Islet of Langerhans (tissue), 1 donor: ENCODE data around the gene PKNOX2.

Experiments
- FAIRE-seq: peaks from one replicate; lab custom pipeline; 2011; peaks lifted over from hg19 to GRCh38; lab: Jason Lieb, UNC

PKNOX2 gene

DNA sequence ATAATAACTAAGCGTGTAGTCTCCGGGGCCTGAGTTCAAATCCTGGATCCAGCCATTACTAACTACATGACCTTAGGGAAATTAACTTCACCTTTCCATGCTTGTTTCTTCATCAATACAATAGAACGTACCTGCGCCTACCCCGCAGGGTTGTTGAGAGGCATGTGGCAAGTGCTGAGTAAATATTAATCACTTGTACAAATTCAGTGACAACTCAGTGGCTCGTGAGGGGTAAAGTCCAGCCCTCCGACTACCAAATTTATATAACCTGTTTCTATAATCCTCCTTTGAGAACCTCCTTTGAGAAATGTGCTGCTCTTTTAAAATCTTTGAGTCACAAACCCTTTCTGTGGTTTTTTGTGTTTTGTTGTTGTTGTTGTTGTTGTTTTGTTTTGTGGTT lies 281.7 kb downstream of the PKNOX2 start:
- FAIRE-seq = no peak

DNA sequence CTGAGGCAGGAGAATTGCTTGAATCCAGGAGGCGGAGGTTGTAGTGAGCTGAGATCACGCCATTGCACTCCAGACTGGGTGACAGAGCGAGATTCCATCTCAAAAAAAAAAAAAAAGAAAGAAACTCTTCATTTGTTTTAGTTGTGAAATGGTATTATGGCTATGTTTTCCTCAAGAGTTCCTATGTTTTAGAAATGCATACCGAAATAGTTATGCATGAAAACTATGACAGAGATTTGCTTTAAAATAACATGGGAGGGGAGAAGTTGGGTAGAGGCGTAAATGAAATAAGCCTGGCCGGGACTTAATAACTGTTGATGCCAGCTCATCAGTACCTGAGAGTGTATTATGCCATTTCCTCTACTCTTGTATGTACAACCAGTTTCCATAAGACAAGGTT lies 283.2 kb downstream of the PKNOX2 start:
- FAIRE-seq = no peak

DNA sequence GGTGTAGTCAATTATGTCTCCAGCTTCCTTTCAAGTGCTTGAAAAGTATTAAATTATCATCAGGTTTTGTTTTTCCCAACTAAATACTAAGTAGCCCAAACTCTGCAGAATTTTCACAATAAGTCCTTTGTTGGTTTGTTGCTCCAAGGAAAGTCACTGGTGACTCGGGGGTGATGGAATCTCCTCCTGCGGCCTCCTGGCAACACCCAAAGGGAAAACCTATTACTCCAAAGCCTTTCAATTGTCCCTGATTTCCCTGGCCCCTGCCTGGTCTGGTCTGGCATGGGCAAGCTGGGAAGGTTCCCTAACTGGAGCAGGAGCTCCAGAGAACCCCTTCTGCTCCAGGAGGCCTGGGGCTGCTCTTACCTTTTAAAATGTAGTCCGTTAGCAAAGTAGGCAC lies 283.6 kb downstream of the PKNOX2 start:
- FAIRE-seq = no peak

DNA sequence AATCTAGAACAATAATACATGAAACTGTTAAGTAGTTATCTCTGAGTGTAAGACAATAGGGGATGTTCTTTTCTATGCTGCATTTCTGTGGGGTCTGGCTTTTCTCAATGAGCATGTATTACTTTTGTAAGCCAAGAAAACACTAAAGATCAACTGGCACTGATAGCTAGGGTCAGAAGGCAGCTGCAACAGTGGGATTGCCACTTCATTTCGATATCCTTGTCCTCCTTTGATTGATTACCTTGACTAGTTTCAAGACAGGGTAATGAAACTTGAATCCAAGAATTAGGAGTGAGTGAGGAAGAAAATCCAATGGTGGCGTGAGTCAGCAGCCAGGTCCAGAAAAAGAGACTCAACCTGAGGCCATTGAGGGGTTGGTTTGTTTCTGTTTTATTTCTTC lies 285.0 kb downstream of the PKNOX2 start:
- no peak for FAIRE-seq

DNA sequence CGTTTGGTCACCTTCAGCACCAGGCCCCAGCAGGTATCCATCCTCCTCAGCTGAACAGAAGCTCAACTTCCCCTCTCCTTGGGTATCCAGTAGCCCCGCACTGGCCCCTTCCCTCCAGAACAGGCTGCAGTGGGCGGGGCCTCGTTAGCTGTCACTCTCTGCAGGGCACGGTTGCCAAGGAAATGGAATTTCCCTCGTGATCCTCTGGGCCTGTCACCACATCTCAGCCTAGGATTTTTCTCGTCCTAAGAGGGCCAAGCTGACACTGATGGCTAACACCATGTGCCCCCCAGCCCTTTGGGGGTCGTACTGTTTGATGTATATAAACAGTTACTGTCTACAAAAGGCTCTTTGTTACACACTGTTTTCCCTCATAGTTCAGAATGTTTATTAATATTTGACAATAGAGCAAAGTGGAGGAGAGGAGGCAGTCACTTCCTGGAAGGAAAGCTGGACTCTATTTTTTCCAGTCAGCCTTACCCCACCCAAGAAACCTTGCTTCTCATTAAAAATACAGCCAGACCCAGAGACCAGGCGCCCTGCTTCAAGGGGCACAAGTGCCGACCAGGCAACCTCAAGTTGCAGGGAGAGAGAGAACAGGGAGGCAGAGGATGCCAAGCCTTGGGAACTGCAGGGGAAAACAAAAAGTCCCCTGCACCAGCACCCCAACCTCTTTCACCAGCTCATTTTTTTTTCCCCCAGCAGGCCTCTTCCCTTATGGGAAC lies 287.0 kb downstream of the PKNOX2 start:
- no peak for FAIRE-seq

DNA sequence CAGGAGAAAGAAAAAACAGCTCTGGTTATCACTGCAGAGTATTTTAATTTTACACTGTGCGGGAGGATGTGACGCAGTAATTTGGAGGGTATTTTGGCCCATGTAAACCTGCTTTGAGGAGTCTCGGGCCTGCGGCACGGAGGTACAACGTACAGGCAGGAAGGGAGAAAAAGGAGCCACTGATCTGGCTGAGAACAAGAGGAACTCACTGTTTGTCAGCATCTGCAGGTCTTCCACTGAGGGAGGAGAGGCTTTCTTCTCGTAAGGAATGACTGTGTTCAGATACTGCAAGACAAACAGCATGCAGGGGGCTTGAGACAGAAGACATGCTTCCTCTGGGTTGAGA lies 287.5 kb downstream of the PKNOX2 start:
- FAIRE-seq = no peak

DNA sequence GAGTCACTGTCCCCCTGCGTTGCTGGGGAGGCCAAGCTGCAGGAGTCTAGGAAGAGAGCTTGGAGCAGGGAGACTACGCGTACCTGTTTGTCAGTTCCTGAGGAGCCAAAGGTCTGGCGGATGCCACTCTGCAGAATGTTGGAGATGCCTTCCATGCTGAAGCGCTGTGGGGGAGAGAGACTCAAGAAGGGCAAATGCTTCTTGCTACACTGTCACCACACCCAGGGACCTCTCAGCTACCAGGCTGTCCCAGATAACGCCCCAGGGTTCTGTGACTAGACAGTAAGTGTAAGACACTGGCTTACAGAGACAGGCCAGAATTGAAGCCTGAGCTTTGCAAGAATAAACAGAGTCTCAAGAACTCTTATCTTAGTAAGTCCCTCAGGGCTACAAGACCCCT lies 289.5 kb downstream of the PKNOX2 start:
- FAIRE-seq = no peak

DNA sequence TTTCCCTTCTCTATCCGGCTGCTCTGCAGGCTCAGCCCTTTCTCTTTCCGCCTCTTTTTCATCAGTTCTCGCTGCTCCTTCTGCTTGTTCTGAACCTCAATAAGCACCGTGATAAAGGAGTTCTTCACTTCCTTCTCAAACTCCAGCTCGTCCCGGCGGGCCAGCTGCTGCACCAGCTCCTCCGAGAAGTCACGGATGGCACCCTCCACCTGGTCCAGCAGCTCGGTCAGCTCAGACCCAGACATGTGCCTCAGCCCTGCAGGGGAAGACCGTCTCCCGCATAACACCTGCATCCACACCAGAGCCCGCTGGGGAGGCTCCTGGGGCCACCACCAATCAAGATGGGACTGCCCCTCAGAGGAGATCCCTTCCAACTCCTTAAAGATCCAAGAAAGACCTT lies 291.3 kb downstream of the PKNOX2 start:
- FAIRE-seq = no peak

DNA sequence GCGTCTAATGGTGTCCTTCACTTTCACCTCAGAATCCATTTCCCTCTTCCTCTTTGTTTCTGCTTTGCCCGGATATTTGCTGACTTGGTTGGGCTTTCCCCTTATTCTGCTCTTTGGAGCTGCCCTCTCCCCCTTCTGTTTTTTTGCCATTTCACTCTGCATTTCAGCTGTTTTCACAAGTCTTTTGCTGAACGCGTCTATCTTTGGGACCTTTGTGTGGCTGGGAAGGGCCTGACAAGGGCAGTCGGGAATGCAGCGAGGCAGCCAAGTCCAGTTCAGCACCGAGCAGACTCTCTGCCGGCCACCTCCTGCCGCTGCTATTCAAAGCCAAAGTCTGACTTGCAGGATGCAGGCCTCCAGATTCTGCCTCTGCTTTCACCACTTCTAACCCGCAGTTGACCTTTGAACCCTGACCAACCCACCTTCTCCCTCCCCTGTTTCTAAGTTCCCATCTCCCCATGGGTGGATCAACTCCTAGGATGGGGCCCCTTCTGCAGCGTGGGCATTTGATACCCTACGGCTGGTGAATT lies 293.3 kb downstream of the PKNOX2 start:
- FAIRE-seq = no peak

DNA sequence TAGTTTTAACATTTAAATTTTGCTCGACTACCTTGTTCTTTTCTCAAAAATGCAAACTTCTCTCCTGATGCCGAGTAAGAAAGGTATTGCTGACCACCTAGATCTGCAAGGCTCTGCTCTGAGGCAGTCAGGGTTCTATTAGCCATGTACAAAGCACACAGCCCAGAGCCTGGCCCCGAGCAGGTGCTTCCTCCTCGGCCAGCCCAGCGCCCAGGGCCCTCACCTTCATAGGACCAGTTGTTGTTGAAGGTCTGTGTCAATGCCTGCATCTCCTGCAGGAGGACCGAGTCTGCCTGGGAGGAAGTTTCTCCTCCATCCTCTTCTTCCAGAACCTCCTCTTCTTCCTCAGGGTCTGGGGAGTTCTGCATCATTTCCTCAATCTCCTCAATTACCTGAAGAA lies 295.7 kb downstream of the PKNOX2 start:
- FAIRE-seq = no peak

DNA sequence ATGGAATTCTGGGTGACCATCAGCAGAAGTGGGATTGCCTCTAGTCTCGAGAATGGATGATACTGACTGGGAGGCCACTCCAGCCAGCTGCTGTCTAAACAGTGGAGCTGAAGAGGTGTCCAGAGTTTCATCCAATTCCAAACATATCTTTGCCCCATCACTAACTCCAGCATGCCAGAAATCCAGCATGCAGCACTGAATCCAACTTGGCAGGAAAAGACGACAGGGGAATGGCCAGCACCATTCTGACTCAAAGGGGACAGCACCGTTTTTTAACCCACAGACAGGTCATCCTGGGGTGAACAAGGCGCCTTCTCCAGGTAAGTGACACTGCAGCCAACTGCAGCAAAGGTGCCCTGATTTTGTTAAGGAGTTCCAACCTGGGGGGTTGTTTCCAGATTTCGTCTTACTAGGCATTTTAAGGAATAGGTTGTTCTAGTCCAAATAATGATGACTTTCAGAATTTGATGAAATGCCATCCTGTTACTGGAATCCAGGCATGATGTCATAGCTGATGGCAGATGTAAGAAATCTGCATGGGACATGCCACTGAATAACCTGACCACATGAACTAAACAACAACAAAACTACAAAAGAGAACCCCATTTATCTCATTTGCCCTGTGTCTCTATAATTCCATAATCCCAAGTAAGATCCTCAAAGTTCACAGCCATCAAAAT lies 299.2 kb downstream of the PKNOX2 start:
- no peak for FAIRE-seq

DNA sequence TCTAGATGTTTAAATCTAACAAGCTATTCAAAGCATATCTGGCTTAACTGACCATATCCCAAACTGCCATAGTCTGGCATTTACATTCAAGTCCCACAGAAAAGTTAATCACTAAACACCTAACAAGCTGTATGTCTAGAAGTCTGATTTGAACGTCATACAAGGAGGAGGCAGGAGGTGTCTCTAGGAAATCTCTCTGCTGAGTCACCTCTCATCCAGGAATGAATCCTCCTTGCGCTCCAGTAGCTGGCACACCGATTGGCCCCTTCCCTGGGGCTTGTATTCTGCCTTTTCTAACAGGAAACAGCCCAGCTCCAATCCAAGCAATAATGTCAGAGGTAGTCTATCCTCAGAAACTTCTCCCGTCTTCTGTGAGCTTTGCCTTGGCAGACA lies 299.7 kb downstream of the PKNOX2 start:
- FAIRE-seq = no peak

DNA sequence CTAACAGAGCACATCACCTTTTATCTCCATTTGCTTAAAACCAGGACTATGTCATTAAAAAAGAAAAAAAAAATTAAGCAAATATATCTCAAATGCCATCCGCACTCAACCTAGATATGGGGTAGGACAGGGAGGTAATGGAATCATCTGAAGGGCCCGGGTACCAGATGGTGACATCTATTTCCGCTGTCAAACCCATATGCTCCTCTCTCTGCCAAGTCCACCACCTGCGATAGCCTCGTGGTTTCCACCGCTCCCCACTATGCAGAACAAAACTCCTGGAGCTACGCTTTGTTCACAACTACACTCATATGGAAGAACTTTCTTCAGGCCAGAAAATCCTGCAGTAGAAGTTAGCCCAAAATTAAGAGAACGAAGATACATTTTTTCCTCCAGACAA lies 300.1 kb downstream of the PKNOX2 start:
- no peak for FAIRE-seq

DNA sequence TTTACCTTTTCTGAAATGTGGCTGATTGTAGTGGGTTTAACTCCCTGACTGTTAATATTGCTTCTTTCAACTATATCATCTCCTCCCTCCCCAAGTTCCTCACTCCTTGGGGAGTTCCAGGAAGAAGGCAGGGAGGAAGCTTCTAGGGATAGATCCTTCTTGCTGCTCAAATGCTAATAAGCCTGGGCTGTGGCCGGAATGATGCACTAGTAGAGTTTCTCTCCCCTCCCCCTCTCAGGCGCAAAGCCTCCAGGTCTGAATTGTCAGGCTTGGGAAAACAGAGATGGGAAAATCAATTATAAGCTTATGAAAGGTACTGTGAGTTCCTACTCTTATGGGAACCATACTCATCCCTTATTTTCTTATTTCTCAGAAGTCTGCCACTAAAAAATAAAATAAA lies 300.7 kb downstream of the PKNOX2 start:
- no peak for FAIRE-seq

DNA sequence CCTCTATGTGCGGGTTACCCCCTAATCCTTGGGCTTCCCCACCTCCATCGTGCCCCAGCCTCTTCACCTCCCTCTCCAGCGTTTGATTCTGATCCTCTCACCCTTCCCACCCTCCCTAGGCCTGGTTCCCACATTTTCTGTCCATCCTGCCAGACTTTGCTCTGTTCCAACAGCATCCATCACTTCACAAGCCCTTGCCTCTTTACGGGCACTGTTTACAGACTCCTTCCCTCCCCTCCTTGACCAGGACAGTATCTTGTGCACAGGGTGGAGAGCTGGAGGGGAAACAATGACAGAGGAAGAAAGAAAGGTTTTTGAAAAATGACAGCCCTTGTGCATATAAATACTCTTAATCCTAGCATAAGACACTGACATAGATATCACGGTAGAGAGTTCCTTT lies 301.1 kb downstream of the PKNOX2 start:
- FAIRE-seq = no peak

DNA sequence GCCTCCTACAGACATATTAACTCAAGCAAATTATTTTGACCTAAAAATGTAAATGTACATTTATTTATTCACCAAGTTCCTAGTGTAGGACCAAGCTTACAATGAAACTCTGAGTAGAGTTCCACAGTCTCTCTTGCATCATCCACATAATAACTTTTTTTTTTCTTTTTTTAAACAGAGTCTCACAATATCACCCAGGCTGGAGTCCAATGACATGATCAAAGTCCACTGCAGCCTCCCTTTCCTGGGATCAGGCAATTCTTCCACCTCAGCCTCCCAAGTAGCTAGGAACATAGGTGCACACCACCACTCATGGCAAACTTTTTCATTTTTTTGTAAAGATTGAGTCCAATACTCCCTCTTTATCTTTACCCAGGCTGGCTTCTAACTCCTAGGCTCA lies 303.5 kb downstream of the PKNOX2 start:
- no peak for FAIRE-seq

DNA sequence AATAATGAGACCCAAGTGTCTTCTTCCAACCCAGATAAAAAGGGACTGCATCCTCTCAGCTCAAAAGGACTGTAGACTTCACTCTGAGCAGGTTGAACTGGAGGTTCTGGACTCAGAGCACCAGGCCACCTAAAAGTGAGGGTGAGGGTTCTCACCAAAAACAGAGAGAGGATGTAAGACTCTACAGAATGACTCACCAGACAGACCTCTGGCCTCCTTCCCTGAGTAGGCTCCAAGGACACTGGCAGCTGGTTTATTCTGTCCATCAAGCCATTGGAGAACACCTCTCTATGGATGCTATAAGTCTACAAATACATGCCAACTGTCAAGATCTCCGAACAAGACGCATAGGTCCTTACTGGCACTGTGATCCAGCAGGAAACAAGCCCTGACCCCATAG lies 304.3 kb downstream of the PKNOX2 start:
- no peak for FAIRE-seq

DNA sequence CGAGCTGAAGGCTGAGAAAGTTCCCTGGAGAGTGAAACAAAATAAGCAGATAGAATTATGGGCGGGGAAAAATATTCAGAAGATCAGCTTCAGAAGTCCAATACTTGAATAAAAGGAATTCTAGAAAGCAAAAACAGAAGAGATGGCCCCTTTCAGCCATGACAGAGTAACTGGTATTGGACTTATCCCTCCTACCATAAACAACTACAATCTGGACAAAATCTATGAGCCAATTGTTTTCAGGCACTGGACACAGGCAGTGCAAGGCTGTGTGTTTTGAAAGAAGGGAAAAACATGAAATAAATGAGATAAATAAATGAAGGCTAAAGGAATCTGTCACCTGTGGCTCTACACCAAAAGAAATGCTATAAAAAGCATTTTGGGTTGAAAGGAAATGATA lies 305.8 kb downstream of the PKNOX2 start:
- no peak for FAIRE-seq

DNA sequence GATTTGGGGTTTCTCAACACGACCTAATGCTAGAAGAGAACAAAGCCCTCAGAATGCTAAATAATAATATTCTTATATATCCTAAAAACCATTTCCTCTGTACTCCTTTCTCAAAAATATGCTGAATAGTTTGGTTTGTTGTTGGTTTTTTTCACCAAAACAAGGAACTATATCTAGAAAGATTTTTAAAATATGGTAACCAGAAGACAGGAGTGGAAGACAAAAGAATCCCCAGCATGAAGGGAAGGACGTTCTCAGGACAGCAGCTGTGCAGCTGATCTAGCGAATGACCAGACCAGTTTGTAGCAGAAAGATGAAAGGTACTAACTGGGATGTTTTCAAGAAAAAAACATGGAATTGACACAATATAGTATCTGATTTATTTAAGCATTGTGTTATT lies 312.2 kb downstream of the PKNOX2 start:
- no peak for FAIRE-seq

DNA sequence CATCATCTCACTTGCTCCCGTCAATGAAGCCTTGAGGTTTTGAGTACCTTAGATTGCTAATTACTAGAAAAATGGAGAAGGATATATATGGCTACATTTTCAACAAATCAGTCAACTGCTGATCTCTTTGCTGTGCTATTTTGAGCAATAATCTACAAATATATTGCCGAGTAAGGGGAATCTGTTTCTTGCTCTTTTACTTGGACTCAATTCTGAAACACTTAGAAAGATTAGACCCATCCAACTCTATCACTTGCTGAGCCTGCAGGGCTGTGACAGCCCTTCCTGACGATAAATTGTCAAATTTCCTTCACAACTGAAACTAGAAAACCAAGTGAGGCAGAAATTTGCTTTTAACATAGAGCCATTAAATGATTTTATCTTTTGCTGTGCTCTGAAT lies 314.6 kb downstream of the PKNOX2 start:
- no peak for FAIRE-seq

DNA sequence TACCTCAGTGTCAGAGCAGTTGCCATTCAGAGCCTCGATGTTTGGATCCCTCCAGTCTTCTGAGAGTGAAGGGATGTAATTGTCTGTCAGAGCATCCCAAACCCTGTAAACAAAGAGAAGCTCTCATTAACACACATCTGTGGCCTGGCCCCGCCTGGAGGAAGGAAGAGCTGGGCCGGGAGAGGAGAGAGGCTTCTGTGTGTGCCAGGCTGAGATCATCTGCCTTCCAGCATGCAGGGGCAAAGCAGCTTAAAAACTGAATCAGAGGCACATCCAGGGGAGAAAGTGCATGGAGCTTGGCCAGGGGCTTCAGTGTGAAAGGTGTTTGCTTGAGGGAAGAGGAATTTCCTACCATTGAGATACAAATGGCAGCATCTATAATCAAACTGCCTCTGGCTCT lies 317.0 kb downstream of the PKNOX2 start:
- no peak for FAIRE-seq
